PC-9 (cell line): ENCODE results near the gene MYO16. TPM values are rescaled to one million over a fixed set of nuclear protein-coding genes. Genes with fewer than 3 reads are reported as not detected.

Experiments used
- BruUV-seq: library from RNA; stranded (reverse); fragments of 400-500 nt; replicated peaks from 2 replicates; lab custom pipeline; 2021; lab: Mats Ljungman, UMichigan
- CTCF ChIA-PET: fragments of 300-600 bp; sonication (Branson Sonifier 250); formaldehyde crosslinking; loops from one replicate; lab custom pipeline; 2022; ENCODE audit warnings: antibody characterized with exemption; lab: Charles Lee
- POLR2A ChIA-PET: fragments of 300-600 bp; sonication (Branson Sonifier 250); formaldehyde crosslinking; loops from one replicate; lab custom pipeline; 2022; ENCODE audit warnings: antibody characterized with exemption; ENCODE audit not compliant: unreplicated experiment; lab: Charles Lee
- DNase-seq, 2 experiments: peaks; one replicate each; pipeline versions ENCODE4 v3.0.0 to v3.0.0-alpha.2; 2015 to 2022; ENCODE audit warnings: mixed read lengths in 1 of 2
- H2AFZ ChIP-seq: fragments of 200-600 bp; sonication (generic); 2 replicates; pipeline ENCODE4 v1.8.1; 2017; ENCODE audit warnings: antibody characterized with exemption
- H3F3A ChIP-seq: fragments of 200-600 bp; sonication (generic); 2 replicates; pipeline ENCODE4 v1.8.1; 2017; ENCODE audit warnings: antibody characterized with exemption, mild to moderate bottlenecking, low read depth; ENCODE audit not compliant: insufficient read depth
- H3K27ac ChIP-seq: fragments of 200-600 bp; sonication (generic); 2 replicates; pipeline ENCODE4 v1.6.1; 2016; ENCODE audit warnings: mixed run types
- H3K27me3 ChIP-seq: fragments of 200-600 bp; sonication (generic); 2 replicates; pipeline ENCODE4 v1.6.1; 2016; ENCODE audit warnings: low read depth, mixed run types; ENCODE audit not compliant: insufficient read depth
- H3K36me3 ChIP-seq: fragments of 200-600 bp; sonication (generic); 2 replicates; pipeline ENCODE4 v1.6.1; 2016; ENCODE audit warnings: low read depth, mixed run types
- H3K4me1 ChIP-seq: fragments of 200-600 bp; sonication (generic); replicated peaks from 2 replicates; pipeline ENCODE4 v1.6.1; 2016; ENCODE audit warnings: mixed run types; ENCODE audit not compliant: insufficient read depth
- H3K4me2 ChIP-seq: fragments of 200-600 bp; sonication (generic); 2 replicates; pipeline ENCODE4 v1.6.1; 2017; ENCODE audit warnings: mixed run types
- H3K4me3 ChIP-seq: fragments of 200-600 bp; sonication (generic); 2 replicates; pipeline ENCODE4 v1.6.1; 2016; ENCODE audit warnings: mixed run types
- H3K79me2 ChIP-seq: fragments of 200-600 bp; sonication (generic); 2 replicates; pipeline ENCODE4 v1.6.1; 2017; ENCODE audit warnings: low read depth, mixed run types
- H3K9me2 ChIP-seq: fragments of 200-600 bp; sonication (generic); 2 replicates; pipeline ENCODE4 v1.8.1; 2017; ENCODE audit warnings: mild to moderate bottlenecking; ENCODE audit not compliant: insufficient read depth
- H3K9me3 ChIP-seq: fragments of 200-600 bp; sonication (generic); 2 replicates; pipeline ENCODE4 v1.8.1; 2016; ENCODE audit warnings: low read depth; ENCODE audit not compliant: insufficient read depth
- H4K20me1 ChIP-seq: fragments of 200-600 bp; sonication (generic); 2 replicates; pipeline ENCODE4 v1.8.1; 2017; ENCODE audit not compliant: insufficient read depth
- CTCF ChIP-seq: fragments of 200-600 bp; sonication (generic); conservative IDR thresholded peaks from 2 replicates; pipeline ENCODE4 v1.6.1; 2017; ENCODE audit warnings: mixed run types, antibody characterized with exemption, mild to moderate bottlenecking, moderate library complexity
- EZH2 ChIP-seq: fragments of 200-600 bp; sonication (generic); IDR thresholded peaks from 2 replicates; pipeline ENCODE4 v1.8.0; 2017; ENCODE audit warnings: antibody characterized with exemption, low read depth
- intact Hi-C: fragments of 100-400 bp; cut with micrococcal nuclease; formaldehyde crosslinking; loops from one replicate; pipeline ENCODE4 v1.10.0; 2022; ENCODE audit not compliant: unreplicated experiment
- total RNA-seq: library from RNA; stranded (reverse); gene quantifications from 2 replicates; pipeline ENCODE4 v1.2.3, GENCODE V29; 2021

Gene MYO16
- total RNA-seq, 1 experiment from 2014 or later, result 0.59 TPM

DNA sequence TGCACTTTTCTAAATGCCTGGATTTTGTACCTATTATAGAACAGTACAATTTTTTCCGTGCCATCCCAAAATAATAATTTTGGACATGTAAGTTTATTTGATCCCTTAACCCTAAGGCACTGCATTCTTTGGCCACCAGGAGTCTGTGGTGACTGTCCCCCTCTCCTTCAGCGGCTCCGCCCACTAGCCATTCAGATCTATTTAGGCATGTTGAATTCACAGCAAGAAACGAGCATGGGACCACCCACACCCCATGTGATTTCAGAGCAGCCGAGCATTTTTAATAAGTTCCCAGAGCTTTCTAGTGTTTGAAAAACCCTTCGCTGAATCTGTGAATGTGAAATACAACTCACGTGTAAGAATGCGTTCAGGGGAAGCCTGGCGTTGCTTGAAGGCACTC is 567.5 kb downstream of the MYO16 start:
- Histone ChIP-seq H3K4me1 (no peaks in the 10 kb centered on the region), H3K4me3 (no peak overlapping the region), H3K27ac (no peak overlapping the region), H3K79me2 (peaks cover 7% of the 10 kb centered on the region; the same call in 1 of the 2 replicates), H2AFZ (no peak overlapping the region), H3K9me2 (no peaks in the 10 kb centered on the region), H3F3A (peaks cover 11% of the 10 kb centered on the region; the same call in 1 of the 2 replicates), H3K27me3 (no peaks in the 10 kb centered on the region), H3K9me3 (no peaks in the 10 kb centered on the region), H4K20me1 (no peaks in the 10 kb centered on the region), H3K4me2 (no peak overlapping the region), H3K36me3 (peaks cover 18% of the 10 kb centered on the region; the same call in 1 of the 2 replicates)
- TF ChIP-seq EZH2, result no peak
- peak; percentile 38 for TF ChIP-seq CTCF
- ChIA-PET CTCF (no interaction called here), POLR2A (interaction anchor here (0.7 kb wide), 1 partner anchor 715 kb away, joined by 4 read pairs; no protein-coding TSS in a partner anchor)
- BruUV-seq, result no TSS peak
- intact Hi-C loops, result no loop called here
- no peak for DNase-seq

DNA sequence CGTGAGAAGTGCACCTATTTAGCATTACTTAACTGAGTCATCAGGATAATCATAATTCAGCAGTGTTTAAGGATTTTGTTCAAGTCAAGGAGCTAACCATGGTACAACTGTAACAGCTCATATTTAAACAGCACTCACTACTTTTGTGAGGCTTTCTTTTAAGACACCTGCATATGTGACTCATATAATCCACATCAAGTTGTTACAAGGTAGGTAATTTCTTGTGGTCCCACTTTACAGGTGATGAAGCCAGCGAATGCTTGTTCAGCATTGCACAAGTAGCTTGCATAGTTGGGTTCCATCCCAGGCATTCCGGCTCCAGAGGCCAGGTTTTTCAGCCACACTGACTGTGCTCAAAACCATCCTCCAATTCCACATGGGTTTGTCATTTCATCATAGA is 569.2 kb downstream of the MYO16 start:
- no peaks in the 10 kb centered on the region; the same call in 1 of the 2 replicates for H3K9me3 ChIP-seq

GRCh38 chr13:109199280-109199679 is 569.9 kb downstream of the MYO16 start:
- TF ChIP-seq EZH2 (no peak), CTCF (no peak)
- no peaks in the 10 kb centered on the region for H3K4me1 ChIP-seq
- no peak overlapping the region for H3K27ac ChIP-seq
- no peaks in the 10 kb centered on the region for H3K27me3 ChIP-seq
- peaks cover 11% of the 10 kb centered on the region; the same call in 1 of the 2 replicates for H3F3A ChIP-seq
- intact Hi-C loops, result no loop called here
- no peaks in the 10 kb centered on the region for H4K20me1 ChIP-seq
- POLR2A ChIA-PET, result interaction anchor here (0.6 kb wide), 1 partner anchor 58 kb away, joined by 7 read pairs; no protein-coding TSS in a partner anchor
- H3K4me3 ChIP-seq, result no peak overlapping the region
- H3K36me3 ChIP-seq, result peaks cover 18% of the 10 kb centered on the region; the same call in 1 of the 2 replicates
- CTCF ChIA-PET, result no interaction called here
- H3K79me2 ChIP-seq, result peaks cover 7% of the 10 kb centered on the region; the same call in 1 of the 2 replicates
- H3K9me3 ChIP-seq, result no peaks in the 10 kb centered on the region; the same call in 1 of the 2 replicates
- no peak overlapping the region for H3K4me2 ChIP-seq
- no peak for DNase-seq
- BruUV-seq, result no TSS peak
- no peak overlapping the region for H2AFZ ChIP-seq
- H3K9me2 ChIP-seq, result no peaks in the 10 kb centered on the region

More for the DNA sequence above, 569.2 kb downstream of the MYO16 start:
- Histone ChIP-seq H3K4me3 (no peak overlapping the region), H3F3A (peaks cover 11% of the 10 kb centered on the region; the same call in 1 of the 2 replicates), H3K9me2 (no peaks in the 10 kb centered on the region), H2AFZ (no peak overlapping the region), H3K4me2 (no peak overlapping the region), H3K36me3 (peaks cover 18% of the 10 kb centered on the region; the same call in 1 of the 2 replicates), H3K27ac (no peak overlapping the region), H3K4me1 (no peaks in the 10 kb centered on the region), H3K79me2 (peaks cover 7% of the 10 kb centered on the region; the same call in 1 of the 2 replicates), H3K27me3 (no peaks in the 10 kb centered on the region), H4K20me1 (no peaks in the 10 kb centered on the region)
- ChIA-PET CTCF (interaction anchor here (0.6 kb wide), 1 partner anchor 582 kb away, joined by 4 read pairs; no protein-coding TSS in a partner anchor), POLR2A (no interaction called here)
- DNase-seq, result no peak
- no TSS peak for BruUV-seq
- no peak for TF ChIP-seq CTCF
- no peak for TF ChIP-seq EZH2
- intact Hi-C loops, result no loop called here
